ENCODE measurements around the gene WWC2. TPM values are rescaled to one million over a fixed set of nuclear protein-coding genes. Genes with fewer than 3 reads are reported as not detected.

WWC2 gene
- total and polyA plus RNA-seq, 2 experiments from 2014 or later = 19.3 to 24.7 TPM

GRCh38 chr4:183285886-183286285, 186.8 kb downstream of the WWC2 start:
- H3K36me3 ChIP-seq (replicated peaks; ENCODE audit: insufficient read depth, low read depth) = no peaks in the 10 kb centered on the region
- H4K20me1 ChIP-seq (ENCODE audit: insufficient read depth, poor library complexity, severe bottlenecking) = no peaks in the 10 kb centered on the region
- DNase-seq (ENCODE audit: low spot score) = no peak
- no peaks in the 10 kb centered on the region for H3K9me3 ChIP-seq (ENCODE audit: low read depth)
- H2AFZ ChIP-seq = no peak overlapping the region
- no peak overlapping the region for H3K4me2 ChIP-seq
- no peaks in the 10 kb centered on the region for H3K9me2 ChIP-seq (replicated peaks; ENCODE audit: insufficient read depth)
- 90% methylated on average over 7 of the region's 7 CpGs for WGBS (ENCODE audit: low lambda C conversion rate, missing lambda C conversion rate)
- no peaks in the 10 kb centered on the region for H3K27me3 ChIP-seq
- TF ChIP-seq CTCF (IDR thresholded peaks at IDR 0.05; ENCODE audit: poor library complexity) (no peak), EZH2phosphoT487 (IDR thresholded peaks at IDR 0.05; ENCODE audit: low read depth, severe bottlenecking, unreplicated experiment) (no peak), EZH2 (IDR thresholded peaks at IDR 0.05; ENCODE audit: borderline replicate concordance) (no peak)
- peaks cover 23% of the 10 kb centered on the region for H3K4me1 ChIP-seq (ENCODE audit: insufficient read depth)
- no peak overlapping the region for H3K4me3 ChIP-seq
- no peak overlapping the region for H3K27ac ChIP-seq
- no peaks in the 10 kb centered on the region for H3K79me2 ChIP-seq

DNA sequence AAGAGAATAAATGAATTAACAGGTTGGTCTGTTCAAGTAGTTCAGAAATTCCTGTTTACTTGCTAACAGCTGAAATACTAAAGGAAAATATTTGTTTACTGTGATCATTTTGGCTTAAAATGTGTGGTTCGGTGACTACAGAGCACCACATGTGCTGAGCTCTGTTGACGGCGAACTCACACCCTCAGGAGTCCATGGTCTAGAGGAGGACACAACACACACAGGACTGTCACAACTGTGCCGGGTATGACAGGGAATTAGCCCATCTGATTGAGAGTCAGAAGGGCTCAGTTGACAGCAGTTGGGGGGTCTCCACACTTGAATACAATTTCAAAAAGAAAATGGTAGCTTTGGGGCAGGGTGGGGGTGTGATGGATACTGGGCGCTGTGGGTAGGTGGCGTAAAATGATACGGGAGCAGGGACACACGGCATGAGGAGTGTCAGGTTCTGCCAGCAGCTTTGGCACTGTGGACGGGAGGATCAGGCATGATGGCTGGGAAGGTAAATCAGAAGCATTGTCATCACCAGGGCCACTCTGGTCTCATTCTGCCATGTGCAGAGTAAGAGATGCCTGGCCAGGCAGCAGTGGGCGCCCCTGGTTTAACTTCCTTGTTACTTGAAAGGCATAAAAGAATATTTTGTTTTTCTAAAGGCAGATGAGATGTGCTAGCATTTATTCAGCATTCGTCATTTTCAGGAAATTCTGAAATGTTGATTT, 187.7 kb downstream of the WWC2 start:
- Histone ChIP-seq H3K27me3 (no peaks in the 10 kb centered on the region), H4K20me1 (ENCODE audit: insufficient read depth, poor library complexity, severe bottlenecking) (no peaks in the 10 kb centered on the region), H3K9me2 (replicated peaks; ENCODE audit: insufficient read depth) (no peaks in the 10 kb centered on the region), H3K27ac (peak overlapping the region; percentile 48), H3K4me2 (peak overlapping the region; percentile 57), H3K9me3 (ENCODE audit: low read depth) (no peaks in the 10 kb centered on the region), H2AFZ (no peak overlapping the region), H3K36me3 (replicated peaks; ENCODE audit: insufficient read depth, low read depth) (no peaks in the 10 kb centered on the region), H3K4me3 (no peak overlapping the region), H3K79me2 (no peaks in the 10 kb centered on the region), H3K4me1 (ENCODE audit: insufficient read depth) (peaks cover 21% of the 10 kb centered on the region)
- no peak for TF ChIP-seq EZH2phosphoT487 (IDR thresholded peaks at IDR 0.05; ENCODE audit: low read depth, severe bottlenecking, unreplicated experiment)
- TF ChIP-seq CTCF (IDR thresholded peaks at IDR 0.05; ENCODE audit: poor library complexity) = no peak
- TF ChIP-seq EZH2 (IDR thresholded peaks at IDR 0.05; ENCODE audit: borderline replicate concordance) = no peak
- DNase-seq (ENCODE audit: low spot score) = no peak
- 96% methylated on average over 11 of the region's 11 CpGs for WGBS (ENCODE audit: low lambda C conversion rate, missing lambda C conversion rate)

GRCh38 chr4:183287309-183287659, 188.2 kb downstream of the WWC2 start:
- Histone ChIP-seq H3K79me2 (no peaks in the 10 kb centered on the region), H4K20me1 (ENCODE audit: insufficient read depth, poor library complexity, severe bottlenecking) (no peaks in the 10 kb centered on the region), H3K4me1 (ENCODE audit: insufficient read depth) (peaks cover 18% of the 10 kb centered on the region), H3K9me2 (replicated peaks; ENCODE audit: insufficient read depth) (no peaks in the 10 kb centered on the region), H3K4me3 (no peak overlapping the region), H3K27me3 (no peaks in the 10 kb centered on the region), H3K9me3 (ENCODE audit: low read depth) (no peaks in the 10 kb centered on the region), H2AFZ (no peak overlapping the region), H3K36me3 (replicated peaks; ENCODE audit: insufficient read depth, low read depth) (no peaks in the 10 kb centered on the region), H3K27ac (peak overlapping the region; percentile 48), H3K4me2 (peak overlapping the region; percentile 57)
- 57% methylated on average over 2 of the region's 2 CpGs for WGBS (ENCODE audit: low lambda C conversion rate, missing lambda C conversion rate)
- DNase-seq (ENCODE audit: low spot score) = no peak
- TF ChIP-seq EZH2 (IDR thresholded peaks at IDR 0.05; ENCODE audit: borderline replicate concordance) (no peak), CTCF (IDR thresholded peaks at IDR 0.05; ENCODE audit: poor library complexity) (no peak), EZH2phosphoT487 (IDR thresholded peaks at IDR 0.05; ENCODE audit: low read depth, severe bottlenecking, unreplicated experiment) (no peak)
